ENCODE results near the gene DTNBP1. TPM values are rescaled to one million over a fixed set of nuclear protein-coding genes. Genes with fewer than 3 reads are reported as not detected.

The DTNBP1 gene
- total and polyA plus RNA-seq, 2 donors (not counting 3 experiments of a cell fraction or from before 2014, with no cell fraction given) = 24.3 to 28.9 TPM

DNA sequence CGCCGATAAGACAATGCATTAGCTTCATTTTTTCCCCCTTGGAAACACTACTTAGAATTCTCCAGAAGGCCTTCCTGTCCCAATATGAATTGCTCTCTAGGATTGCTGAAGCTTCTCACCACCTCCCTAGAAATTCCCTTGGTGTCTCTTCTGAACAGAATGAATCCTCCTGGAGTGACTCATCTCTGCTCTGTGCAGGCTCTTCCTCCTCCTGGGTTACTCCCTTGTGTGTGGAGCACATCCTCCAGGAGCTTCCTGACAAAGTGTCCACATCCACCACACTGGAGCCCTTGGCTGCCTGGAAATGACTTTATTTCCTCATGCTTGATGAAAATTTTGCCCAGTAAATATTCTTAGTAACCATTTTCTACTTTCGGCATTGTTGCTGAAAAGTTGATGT is 54.4 kb downstream of the DTNBP1 start:
- intact Hi-C loops (cut with micrococcal nuclease) = loop anchor here (1.0 kb wide), 1 partner anchor 56 kb away; no protein-coding TSS in a partner anchor
- Histone ChIP-seq H3K9me1 (replicated peaks; ENCODE audit: control insufficient read depth, extremely low read depth, insufficient read depth, low read length) (no peaks in the 10 kb centered on the region), H2AFZ (ENCODE audit: low read depth, low read length) (peak overlapping the region; percentile 19), H4K20me1 (replicated peaks; ENCODE audit: control insufficient read depth, extremely low read depth, insufficient read depth, low read length) (no peaks in the 10 kb centered on the region), H3K36me3 (ENCODE audit: control insufficient read depth in 2 of 2, extremely low read depth in 1 of 2, insufficient read depth in 2 of 2, low read length in 2 of 2) (no peaks in the 10 kb centered on the region), H3K27ac (ENCODE audit: insufficient read depth, low read depth, low read length) (peak overlapping the region; percentile 59), H3K79me2 (ENCODE audit: control insufficient read depth, insufficient read depth, low read length) (no peaks in the 10 kb centered on the region), H3K4me1 (ENCODE audit: control insufficient read depth, extremely low read depth, insufficient read depth, low read length) (peaks cover 13% of the 10 kb centered on the region), H3K4me3 (replicated peaks in 1 of 3; ENCODE audit: insufficient read depth in 1 of 3, low read depth in 1 of 3, low read length in 3 of 3) (peak overlapping the region in 1 of 3 experiments; percentile 27), H3K9ac (replicated peaks; ENCODE audit: extremely low read depth, insufficient read depth, low read length) (no peak overlapping the region), H3K27me3 (ENCODE audit: control insufficient read depth in 2 of 2, insufficient read depth in 2 of 2, low read length in 2 of 2) (no peaks in the 10 kb centered on the region), H3K4me2 (ENCODE audit: insufficient read depth, low read length) (peak overlapping the region; percentile 85), H3K9me3 (replicated peaks; ENCODE audit: control insufficient read depth, insufficient read depth, low read length) (no peaks in the 10 kb centered on the region)
- dilution Hi-C loops (cut with MboI; ENCODE audit: extremely low pct_ligation_motif_present, low sequenced_read_pairs) = no loop called here
- BruUV-seq (replicated peaks) = no TSS peak
- POLR2A ChIA-PET = no interaction called here
- DNase-seq (ENCODE audit: low read depth, low spot score) (peak; percentile 69), FAIRE-seq (peak; percentile 86)
- CTCF ChIA-PET = interaction anchor here (0.9 to 1.7 kb wide), 4 partner anchors 12 to 118 kb away, joined by 3 to 10 read pairs (median 6); no protein-coding TSS in a partner anchor
- TF ChIP-seq GATA2 (IDR thresholded peaks at IDR 0.05; ENCODE audit: insufficient read depth, insufficient read length, low read depth, low read length) (no peak), POLR2AphosphoS5 (IDR thresholded peaks at IDR 0.05; ENCODE audit: insufficient read depth, low read depth, low read length) (peak; percentile 23), FOS (IDR thresholded peaks at IDR 0.05; ENCODE audit: borderline replicate concordance, insufficient read depth, low read length) (peak; percentile 92), JUN (IDR thresholded peaks at IDR 0.05; ENCODE audit: borderline replicate concordance, insufficient read depth, insufficient read length, low read depth) (peak; percentile 33)

DNA sequence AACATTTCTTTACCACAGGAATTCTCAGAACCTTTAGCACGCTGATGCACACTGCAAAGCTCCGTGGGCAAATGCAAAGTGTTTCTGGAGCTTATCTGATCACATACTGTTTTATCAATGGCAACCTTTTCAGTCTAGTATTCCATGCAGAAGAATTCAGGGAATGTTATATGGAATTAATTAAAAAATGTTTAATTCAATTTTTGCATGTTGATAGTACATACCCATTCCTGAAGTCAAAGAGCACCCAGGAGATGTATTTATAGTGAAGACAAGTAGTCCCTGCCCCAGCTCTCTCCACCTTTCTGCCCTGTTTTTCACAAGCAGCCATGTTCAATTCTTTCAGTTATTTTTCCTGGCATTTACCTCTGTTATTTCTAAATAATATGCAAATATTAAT is 55.2 kb downstream of the DTNBP1 start:
- CTCF ChIA-PET = interaction anchor here (0.9 to 1.7 kb wide), 4 partner anchors 11 to 117 kb away, joined by 3 to 10 read pairs (median 6); no protein-coding TSS in a partner anchor

More for the DNA sequence above, 55.2 kb downstream of the DTNBP1 start:
- peaks cover 13% of the 10 kb centered on the region for H3K4me1 ChIP-seq (ENCODE audit: control insufficient read depth, extremely low read depth, insufficient read depth, low read length)
- H3K27ac ChIP-seq (ENCODE audit: insufficient read depth, low read depth, low read length) = no peak overlapping the region
- H3K36me3 ChIP-seq (ENCODE audit: control insufficient read depth in 2 of 2, extremely low read depth in 1 of 2, insufficient read depth in 2 of 2, low read length in 2 of 2) = no peaks in the 10 kb centered on the region
- H3K79me2 ChIP-seq (ENCODE audit: control insufficient read depth, insufficient read depth, low read length) = no peaks in the 10 kb centered on the region
- no peak overlapping the region for H3K9ac ChIP-seq (replicated peaks; ENCODE audit: extremely low read depth, insufficient read depth, low read length)
- H3K9me3 ChIP-seq (replicated peaks; ENCODE audit: control insufficient read depth, insufficient read depth, low read length) = no peaks in the 10 kb centered on the region
- H3K4me2 ChIP-seq (ENCODE audit: insufficient read depth, low read length) = no peak overlapping the region
- H4K20me1 ChIP-seq (replicated peaks; ENCODE audit: control insufficient read depth, extremely low read depth, insufficient read depth, low read length) = no peaks in the 10 kb centered on the region
- H3K27me3 ChIP-seq (ENCODE audit: control insufficient read depth in 2 of 2, insufficient read depth in 2 of 2, low read length in 2 of 2) = no peaks in the 10 kb centered on the region
- dilution Hi-C loops (cut with MboI; ENCODE audit: extremely low pct_ligation_motif_present, low sequenced_read_pairs) = no loop called here
- H3K4me3 ChIP-seq (replicated peaks in 1 of 3; ENCODE audit: insufficient read depth in 1 of 3, low read depth in 1 of 3, low read length in 3 of 3) = no peak overlapping the region
- intact Hi-C loops (cut with micrococcal nuclease) = loop anchor here (1.0 kb wide), 1 partner anchor 55 kb away; no protein-coding TSS in a partner anchor
- BruUV-seq (replicated peaks) = no TSS peak
- DNase-seq (ENCODE audit: low read depth, low spot score) (no peak), FAIRE-seq (no peak)
- H2AFZ ChIP-seq (ENCODE audit: low read depth, low read length) = no peak overlapping the region
- no peak for TF ChIP-seq POLR2AphosphoS5 (IDR thresholded peaks at IDR 0.05; ENCODE audit: insufficient read depth, low read depth, low read length)
- no peak for TF ChIP-seq MYC (IDR thresholded peaks at IDR 0.05; ENCODE audit: low read depth, low read length)
- TF ChIP-seq JUN (IDR thresholded peaks at IDR 0.05; ENCODE audit: borderline replicate concordance, insufficient read depth, insufficient read length, low read depth) = no peak
- no peak for TF ChIP-seq GATA2 (IDR thresholded peaks at IDR 0.05; ENCODE audit: insufficient read depth, insufficient read length, low read depth, low read length)
- TF ChIP-seq POLR2A (IDR thresholded peaks at IDR 0.05; ENCODE audit: low read depth, low read length) = no peak
- TF ChIP-seq, protein P1, sequence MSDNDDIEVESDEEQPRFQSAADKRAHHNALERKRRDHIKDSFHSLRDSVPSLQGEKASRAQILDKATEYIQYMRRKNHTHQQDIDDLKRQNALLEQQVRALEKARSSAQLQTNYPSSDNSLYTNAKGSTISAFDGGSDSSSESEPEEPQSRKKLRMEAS (IDR thresholded peaks at IDR 0.05; ENCODE audit: insufficient read depth, insufficient read length) = no peak
- no peak for TF ChIP-seq FOS (IDR thresholded peaks at IDR 0.05; ENCODE audit: borderline replicate concordance, insufficient read depth, low read length)
- TF ChIP-seq EZH2 (IDR thresholded peaks at IDR 0.05; ENCODE audit: borderline replicate concordance, low read depth, low read length, severe bottlenecking) = no peak
- TF ChIP-seq, protein P2, sequence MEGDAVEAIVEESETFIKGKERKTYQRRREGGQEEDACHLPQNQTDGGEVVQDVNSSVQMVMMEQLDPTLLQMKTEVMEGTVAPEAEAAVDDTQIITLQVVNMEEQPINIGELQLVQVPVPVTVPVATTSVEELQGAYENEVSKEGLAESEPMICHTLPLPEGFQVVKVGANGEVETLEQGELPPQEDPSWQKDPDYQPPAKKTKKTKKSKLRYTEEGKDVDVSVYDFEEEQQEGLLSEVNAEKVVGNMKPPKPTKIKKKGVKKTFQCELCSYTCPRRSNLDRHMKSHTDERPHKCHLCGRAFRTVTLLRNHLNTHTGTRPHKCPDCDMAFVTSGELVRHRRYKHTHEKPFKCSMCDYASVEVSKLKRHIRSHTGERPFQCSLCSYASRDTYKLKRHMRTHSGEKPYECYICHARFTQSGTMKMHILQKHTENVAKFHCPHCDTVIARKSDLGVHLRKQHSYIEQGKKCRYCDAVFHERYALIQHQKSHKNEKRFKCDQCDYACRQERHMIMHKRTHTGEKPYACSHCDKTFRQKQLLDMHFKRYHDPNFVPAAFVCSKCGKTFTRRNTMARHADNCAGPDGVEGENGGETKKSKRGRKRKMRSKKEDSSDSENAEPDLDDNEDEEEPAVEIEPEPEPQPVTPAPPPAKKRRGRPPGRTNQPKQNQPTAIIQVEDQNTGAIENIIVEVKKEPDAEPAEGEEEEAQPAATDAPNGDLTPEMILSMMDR (IDR thresholded peaks at IDR 0.05; ENCODE audit: extremely low read depth in 1 of 2, insufficient read depth in 1 of 2, low read depth in 1 of 2, low read length in 2 of 2) = no peak
- no peaks in the 10 kb centered on the region for H3K9me1 ChIP-seq (replicated peaks; ENCODE audit: control insufficient read depth, extremely low read depth, insufficient read depth, low read length)
- POLR2A ChIA-PET = no interaction called here
